ENCODE measurements around the gene CPA1. TPM values are rescaled to one million over a fixed set of nuclear protein-coding genes. Genes with fewer than 3 reads are reported as not detected.

The CPA1 gene
- total RNA-seq, 1 donor from 2014 or later, result 0.41 TPM

GRCh38 chr7:130385600-130386066, 5.3 kb downstream of the CPA1 start:
- Mint-ChIP-seq H3K9me3 (peaks cover 6% of the 10 kb centered on the region), H3K27ac (no peak overlapping the region), H3K4me3 (no peak overlapping the region), H3K27me3 (no peaks in the 10 kb centered on the region), H3K36me3 (peaks cover 5% of the 10 kb centered on the region), H3K4me1 (ENCODE audit: unreplicated experiment) (peaks cover 18% of the 10 kb centered on the region)
- no peak for TF ChIP-seq CTCF (conservative IDR thresholded peaks at IDR 0.05)
- no peak for DNase-seq (ENCODE audit: extremely low spot score, unreplicated experiment)

GRCh38 chr7:130386876-130387275, 6.6 kb downstream of the CPA1 start:
- Mint-ChIP-seq H3K27ac (no peak overlapping the region), H3K36me3 (peaks cover 5% of the 10 kb centered on the region), H3K4me3 (no peak overlapping the region), H3K9me3 (peaks cover 6% of the 10 kb centered on the region), H3K4me1 (ENCODE audit: unreplicated experiment) (peaks cover 19% of the 10 kb centered on the region), H3K27me3 (no peaks in the 10 kb centered on the region)
- no peak for DNase-seq (ENCODE audit: extremely low spot score, unreplicated experiment)
- TF ChIP-seq CTCF (conservative IDR thresholded peaks at IDR 0.05), result no peak

- no peaks in the 10 kb centered on the region for H3K27me3 Mint-ChIP-seq
- no peak for DNase-seq (ENCODE audit: extremely low spot score, unreplicated experiment)
- no peak for TF ChIP-seq CTCF (conservative IDR thresholded peaks at IDR 0.05)
- peaks cover 6% of the 10 kb centered on the region for H3K9me3 Mint-ChIP-seq
- peaks cover 23% of the 10 kb centered on the region for H3K4me1 Mint-ChIP-seq (ENCODE audit: unreplicated experiment)
- no peak overlapping the region for H3K4me3 Mint-ChIP-seq
- H3K27ac Mint-ChIP-seq, result no peak overlapping the region
- H3K36me3 Mint-ChIP-seq, result peaks cover 5% of the 10 kb centered on the region
These were observed 7.0 kb downstream of the CPA1 start for GRCh38 chr7:130387306-130387627.

- peaks cover 29% of the 10 kb centered on the region for H3K4me1 Mint-ChIP-seq (ENCODE audit: unreplicated experiment)
- no peak for DNase-seq (ENCODE audit: extremely low spot score, unreplicated experiment)
- peaks cover 5% of the 10 kb centered on the region for H3K36me3 Mint-ChIP-seq
- H3K27ac Mint-ChIP-seq, result peak overlapping the region; percentile 53
- no peak overlapping the region for H3K4me3 Mint-ChIP-seq
- no peaks in the 10 kb centered on the region for H3K27me3 Mint-ChIP-seq
- TF ChIP-seq CTCF (conservative IDR thresholded peaks at IDR 0.05), result no peak
- H3K9me3 Mint-ChIP-seq, result peaks cover 6% of the 10 kb centered on the region
These were observed 7.5 kb downstream of the CPA1 start for GRCh38 chr7:130387628-130388403.

GRCh38 chr7:130388671-130389070, 8.4 kb downstream of the CPA1 start:
- Mint-ChIP-seq H3K27me3 (no peaks in the 10 kb centered on the region), H3K9me3 (peaks cover 6% of the 10 kb centered on the region), H3K4me1 (ENCODE audit: unreplicated experiment) (peaks cover 36% of the 10 kb centered on the region), H3K27ac (no peak overlapping the region), H3K4me3 (no peak overlapping the region), H3K36me3 (peaks cover 5% of the 10 kb centered on the region)
- no peak for DNase-seq (ENCODE audit: extremely low spot score, unreplicated experiment)
- no peak for TF ChIP-seq CTCF (conservative IDR thresholded peaks at IDR 0.05)

Measured in type B pancreatic cell (in vitro differentiated cells).